GM23338 (cell line): ENCODE measurements around the gene CAPN1. TPM values are rescaled to one million over a fixed set of nuclear protein-coding genes. Genes with fewer than 3 reads are reported as not detected.

Source experiments
- ATAC-seq: fragments of 200-7000 bp; cut with Tn5 transposase; 3 replicates; pipeline ENCODE4 v1.9.1; 2020
- DNase-seq: peaks from one replicate; pipeline ENCODE4 v3.0.0-alpha.2; 2015; ENCODE audit warnings: low spot score
- H2AFZ ChIP-seq: fragments of 200-600 bp; sonication (generic); 2 replicates; pipeline ENCODE4 v1.8.0; 2016; ENCODE audit warnings: antibody characterized with exemption, mild to moderate bottlenecking, moderate library complexity
- H3F3A ChIP-seq: fragments of 200-600 bp; sonication (generic); replicated peaks from 2 replicates; pipeline ENCODE4 v1.8.0; 2017; ENCODE audit warnings: antibody characterized with exemption, mixed run types, low read depth
- H3K27ac ChIP-seq: fragments of 200-600 bp; sonication (generic); 2 replicates; pipeline ENCODE4 v1.6.1; 2016; ENCODE audit warnings: low read depth
- H3K27me3 ChIP-seq: fragments of 200-600 bp; sonication (generic); 2 replicates; pipeline ENCODE4 v1.8.0; 2016; ENCODE audit warnings: mild to moderate bottlenecking, mixed run types, moderate library complexity; ENCODE audit not compliant: insufficient read depth
- H3K36me3 ChIP-seq: fragments of 200-600 bp; sonication (generic); 2 replicates; pipeline ENCODE4 v1.8.0; 2016; ENCODE audit warnings: mild to moderate bottlenecking; ENCODE audit not compliant: insufficient read depth
- H3K4me1 ChIP-seq: fragments of 200-600 bp; sonication (generic); 2 replicates; pipeline ENCODE4 v1.8.0; 2016; ENCODE audit warnings: mild to moderate bottlenecking, moderate library complexity; ENCODE audit not compliant: insufficient read depth
- H3K4me2 ChIP-seq: fragments of 200-600 bp; sonication (generic); 2 replicates; pipeline ENCODE4 v1.7.1; 2017; ENCODE audit warnings: mixed run types
- H3K4me3 ChIP-seq: fragments of 200-600 bp; sonication (generic); 2 replicates; pipeline ENCODE4 v1.6.1; 2016; ENCODE audit warnings: mixed run types
- H3K79me2 ChIP-seq: fragments of 200-600 bp; sonication (generic); replicated peaks from 2 replicates; pipeline ENCODE4 v1.8.0; 2017; ENCODE audit warnings: mild to moderate bottlenecking; ENCODE audit not compliant: insufficient read depth
- H3K9me2 ChIP-seq: fragments of 200-600 bp; sonication (generic); 2 replicates; pipeline ENCODE4 v1.8.0; 2017; ENCODE audit not compliant: insufficient read depth
- H4K20me1 ChIP-seq: fragments of 200-600 bp; sonication (generic); replicated peaks from 2 replicates; pipeline ENCODE4 v1.8.0; 2017; ENCODE audit warnings: mild to moderate bottlenecking; ENCODE audit not compliant: insufficient read depth
- H3K27ac Mint-ChIP-seq: 2 replicates; pipeline ENCODE4 v1.8.0; 2020; ENCODE audit warnings: inconsistent platforms, mild to moderate bottlenecking, moderate library complexity, mixed read lengths
- H3K27me3 Mint-ChIP-seq: 3 replicates; pipeline ENCODE4 v1.8.0; 2022; ENCODE audit warnings: low read depth, mild to moderate bottlenecking, moderate library complexity, mixed read lengths, inconsistent platforms; ENCODE audit not compliant: insufficient read depth, poor library complexity
- H3K36me3 Mint-ChIP-seq: 3 replicates; pipeline ENCODE4 v1.8.0; 2021; ENCODE audit warnings: low read depth, mild to moderate bottlenecking, inconsistent platforms, moderate library complexity, mixed read lengths
- H3K4me1 Mint-ChIP-seq: 3 replicates; pipeline ENCODE4 v1.8.0; 2020; ENCODE audit warnings: mild to moderate bottlenecking, inconsistent platforms, mixed read lengths
- H3K4me3 Mint-ChIP-seq: 3 replicates; pipeline ENCODE4 v1.8.0; 2021; ENCODE audit warnings: moderate library complexity, mild to moderate bottlenecking, inconsistent platforms, mixed read lengths
- H3K9me3 Mint-ChIP-seq: 3 replicates; pipeline ENCODE4 v1.8.0; 2020; ENCODE audit warnings: moderate library complexity, mild to moderate bottlenecking, inconsistent platforms, mixed read lengths
- CREB1 ChIP-seq: fragments of 250-450 bp; sonication (Bioruptor Pico); IDR thresholded peaks from 2 replicates; pipeline ENCODE4 v1.5.0; 2020; ENCODE audit warnings: low read depth, mild to moderate bottlenecking, moderate library complexity
- JUNB ChIP-seq: IDR thresholded peaks from one replicate; pipeline ENCODE4 v1.6.1; 2016; ENCODE audit warnings: antibody characterized with exemption; ENCODE audit not compliant: unreplicated experiment
- STAT1 ChIP-seq: IDR thresholded peaks from one replicate; pipeline ENCODE4 v1.6.1; 2016; ENCODE audit warnings: antibody characterized with exemption; ENCODE audit not compliant: unreplicated experiment
- polyA plus RNA-seq: library from polyadenylated mRNA; unstranded; fragments of >200 nt; fragmentation: Nextera tagmentation; extraction: Ambion mirVana; gene quantifications from 2 replicates; pipeline ENCODE4 v1.2.1, GENCODE V29; 2016
- total RNA-seq: library from RNA; depleted of rRNA; stranded (reverse); fragments of >200 nt; shearing (Covaris generic); gene quantifications from 2 replicates; pipeline ENCODE4 v1.2.3, GENCODE V29; 2014
- TF ChIP-seq, protein P1 (sequence below): fragments of 250-450 bp; sonication (Bioruptor Pico); IDR thresholded peaks from 2 replicates; pipeline ENCODE4 v1.5.0; 2020; ENCODE audit warnings: mild to moderate bottlenecking, moderate library complexity
- TF ChIP-seq, protein P2 (sequence below), 2 experiments: fragments of 200-600 bp in 1 of 2; sonication (generic) in 1 of 2; conservative IDR thresholded peaks; 2 replicates each; pipeline versions ENCODE4 v1.5.1 to v1.6.1; 2016 to 2017; ENCODE audit warnings: antibody characterized with exemption in 2 of 2, low read depth in 2 of 2, mild to moderate bottlenecking in 2 of 2, moderate library complexity in 1 of 2

CAPN1 gene
- total and polyA plus RNA-seq, 2 experiments from 2014 or later: 67.3 to 277 TPM

DNA sequence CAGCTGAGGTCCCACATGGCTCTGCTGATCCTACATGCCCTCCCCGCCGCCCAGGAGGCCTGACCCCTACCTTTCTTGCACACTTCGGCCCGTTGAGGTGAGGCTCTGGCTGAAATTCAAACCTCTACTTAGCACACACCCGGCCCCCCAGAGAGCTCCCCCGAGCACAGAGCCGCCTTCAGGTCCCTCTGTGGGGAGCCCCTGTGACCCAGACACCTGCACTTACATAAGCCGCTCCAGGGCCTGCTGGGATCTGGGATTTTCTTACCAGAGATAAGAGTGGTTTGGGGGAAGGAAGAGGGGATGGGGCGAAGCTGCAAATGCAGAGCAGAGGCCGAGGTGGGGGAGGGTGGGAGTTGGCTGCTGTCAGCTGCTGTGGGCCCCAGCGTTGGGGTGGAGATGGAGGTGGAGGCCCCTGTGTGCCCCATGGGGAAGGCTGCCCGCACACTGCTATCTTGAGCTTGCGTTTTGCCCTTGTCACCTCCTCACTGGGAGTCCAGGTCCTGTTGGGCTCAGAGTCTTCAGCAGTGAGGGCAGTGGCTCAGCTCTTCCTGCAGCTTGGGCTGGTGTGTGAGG is 30.6 kb downstream of the CAPN1 start (continued):
- TF ChIP-seq, protein P1, sequence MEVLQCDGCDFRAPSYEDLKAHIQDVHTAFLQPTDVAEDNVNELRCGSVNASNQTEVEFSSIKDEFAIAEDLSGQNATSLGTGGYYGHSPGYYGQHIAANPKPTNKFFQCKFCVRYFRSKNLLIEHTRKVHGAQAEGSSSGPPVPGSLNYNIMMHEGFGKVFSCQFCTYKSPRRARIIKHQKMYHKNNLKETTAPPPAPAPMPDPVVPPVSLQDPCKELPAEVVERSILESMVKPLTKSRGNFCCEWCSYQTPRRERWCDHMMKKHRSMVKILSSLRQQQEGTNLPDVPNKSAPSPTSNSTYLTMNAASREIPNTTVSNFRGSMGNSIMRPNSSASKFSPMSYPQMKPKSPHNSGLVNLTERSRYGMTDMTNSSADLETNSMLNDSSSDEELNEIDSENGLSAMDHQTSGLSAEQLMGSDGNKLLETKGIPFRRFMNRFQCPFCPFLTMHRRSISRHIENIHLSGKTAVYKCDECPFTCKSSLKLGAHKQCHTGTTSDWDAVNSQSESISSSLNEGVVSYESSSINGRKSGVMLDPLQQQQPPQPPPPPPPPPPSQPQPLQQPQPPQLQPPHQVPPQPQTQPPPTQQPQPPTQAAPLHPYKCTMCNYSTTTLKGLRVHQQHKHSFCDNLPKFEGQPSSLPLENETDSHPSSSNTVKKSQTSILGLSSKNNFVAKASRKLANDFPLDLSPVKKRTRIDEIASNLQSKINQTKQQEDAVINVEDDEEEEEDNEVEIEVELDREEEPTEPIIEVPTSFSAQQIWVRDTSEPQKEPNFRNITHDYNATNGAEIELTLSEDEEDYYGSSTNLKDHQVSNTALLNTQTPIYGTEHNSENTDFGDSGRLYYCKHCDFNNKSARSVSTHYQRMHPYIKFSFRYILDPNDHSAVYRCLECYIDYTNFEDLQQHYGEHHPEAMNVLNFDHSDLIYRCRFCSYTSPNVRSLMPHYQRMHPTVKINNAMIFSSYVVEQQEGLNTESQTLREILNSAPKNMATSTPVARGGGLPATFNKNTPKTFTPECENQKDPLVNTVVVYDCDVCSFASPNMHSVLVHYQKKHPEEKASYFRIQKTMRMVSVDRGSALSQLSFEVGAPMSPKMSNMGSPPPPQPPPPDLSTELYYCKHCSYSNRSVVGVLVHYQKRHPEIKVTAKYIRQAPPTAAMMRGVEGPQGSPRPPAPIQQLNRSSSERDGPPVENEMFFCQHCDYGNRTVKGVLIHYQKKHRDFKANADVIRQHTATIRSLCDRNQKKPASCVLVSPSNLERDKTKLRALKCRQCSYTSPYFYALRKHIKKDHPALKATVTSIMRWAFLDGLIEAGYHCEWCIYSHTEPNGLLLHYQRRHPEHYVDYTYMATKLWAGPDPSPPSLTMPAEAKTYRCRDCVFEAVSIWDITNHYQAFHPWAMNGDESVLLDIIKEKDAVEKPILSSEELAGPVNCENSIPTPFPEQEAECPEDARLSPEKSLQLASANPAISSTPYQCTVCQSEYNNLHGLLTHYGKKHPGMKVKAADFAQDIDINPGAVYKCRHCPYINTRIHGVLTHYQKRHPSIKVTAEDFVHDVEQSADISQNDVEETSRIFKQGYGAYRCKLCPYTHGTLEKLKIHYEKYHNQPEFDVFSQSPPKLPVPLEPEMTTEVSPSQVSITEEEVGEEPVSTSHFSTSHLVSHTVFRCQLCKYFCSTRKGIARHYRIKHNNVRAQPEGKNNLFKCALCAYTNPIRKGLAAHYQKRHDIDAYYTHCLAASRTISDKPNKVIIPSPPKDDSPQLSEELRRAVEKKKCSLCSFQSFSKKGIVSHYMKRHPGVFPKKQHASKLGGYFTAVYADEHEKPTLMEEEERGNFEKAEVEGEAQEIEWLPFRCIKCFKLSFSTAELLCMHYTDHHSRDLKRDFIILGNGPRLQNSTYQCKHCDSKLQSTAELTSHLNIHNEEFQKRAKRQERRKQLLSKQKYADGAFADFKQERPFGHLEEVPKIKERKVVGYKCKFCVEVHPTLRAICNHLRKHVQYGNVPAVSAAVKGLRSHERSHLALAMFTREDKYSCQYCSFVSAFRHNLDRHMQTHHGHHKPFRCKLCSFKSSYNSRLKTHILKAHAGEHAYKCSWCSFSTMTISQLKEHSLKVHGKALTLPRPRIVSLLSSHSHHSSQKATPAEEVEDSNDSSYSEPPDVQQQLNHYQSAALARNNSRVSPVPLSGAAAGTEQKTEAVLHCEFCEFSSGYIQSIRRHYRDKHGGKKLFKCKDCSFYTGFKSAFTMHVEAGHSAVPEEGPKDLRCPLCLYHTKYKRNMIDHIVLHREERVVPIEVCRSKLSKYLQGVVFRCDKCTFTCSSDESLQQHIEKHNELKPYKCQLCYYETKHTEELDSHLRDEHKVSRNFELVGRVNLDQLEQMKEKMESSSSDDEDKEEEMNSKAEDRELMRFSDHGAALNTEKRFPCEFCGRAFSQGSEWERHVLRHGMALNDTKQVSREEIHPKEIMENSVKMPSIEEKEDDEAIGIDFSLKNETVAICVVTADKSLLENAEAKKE: no peak

- Histone ChIP-seq H3K9me2 (no peaks in the 10 kb centered on the region), H3K27me3 (no peaks in the 10 kb centered on the region), H3K4me2 (peak overlapping the region; percentile 70), H4K20me1 (0 out of 2 replicates have a peak, but pooled peaks cover 4% of the 10 kb centered on the region), H3K79me2 (no peaks in the 10 kb centered on the region), H3K4me3 (peak overlapping the region; percentile 41), H3K27ac (peak overlapping the region; percentile 91), H3K4me1 (peaks cover 37% of the 10 kb centered on the region), H3K36me3 (no peaks in the 10 kb centered on the region), H3F3A (peaks cover 22% of the 10 kb centered on the region), H2AFZ (no peak overlapping the region)
- H3K36me3 Mint-ChIP-seq: peaks cover 25% of the 10 kb centered on the region
- H3K27me3 Mint-ChIP-seq: peaks cover 19% of the 10 kb centered on the region
- peak; percentile 95 for DNase-seq
- H3K9me3 Mint-ChIP-seq: no peaks in the 10 kb centered on the region
- peak overlapping the region; percentile 68 for H3K4me3 Mint-ChIP-seq
- peak overlapping the region; percentile 98 for H3K27ac Mint-ChIP-seq
- ATAC-seq: peak; percentile 81
- peaks cover 52% of the 10 kb centered on the region for H3K4me1 Mint-ChIP-seq
- TF ChIP-seq, protein P1: no peak
- TF ChIP-seq STAT1: no peak
- TF ChIP-seq, protein P2, sequence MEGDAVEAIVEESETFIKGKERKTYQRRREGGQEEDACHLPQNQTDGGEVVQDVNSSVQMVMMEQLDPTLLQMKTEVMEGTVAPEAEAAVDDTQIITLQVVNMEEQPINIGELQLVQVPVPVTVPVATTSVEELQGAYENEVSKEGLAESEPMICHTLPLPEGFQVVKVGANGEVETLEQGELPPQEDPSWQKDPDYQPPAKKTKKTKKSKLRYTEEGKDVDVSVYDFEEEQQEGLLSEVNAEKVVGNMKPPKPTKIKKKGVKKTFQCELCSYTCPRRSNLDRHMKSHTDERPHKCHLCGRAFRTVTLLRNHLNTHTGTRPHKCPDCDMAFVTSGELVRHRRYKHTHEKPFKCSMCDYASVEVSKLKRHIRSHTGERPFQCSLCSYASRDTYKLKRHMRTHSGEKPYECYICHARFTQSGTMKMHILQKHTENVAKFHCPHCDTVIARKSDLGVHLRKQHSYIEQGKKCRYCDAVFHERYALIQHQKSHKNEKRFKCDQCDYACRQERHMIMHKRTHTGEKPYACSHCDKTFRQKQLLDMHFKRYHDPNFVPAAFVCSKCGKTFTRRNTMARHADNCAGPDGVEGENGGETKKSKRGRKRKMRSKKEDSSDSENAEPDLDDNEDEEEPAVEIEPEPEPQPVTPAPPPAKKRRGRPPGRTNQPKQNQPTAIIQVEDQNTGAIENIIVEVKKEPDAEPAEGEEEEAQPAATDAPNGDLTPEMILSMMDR (conservative IDR thresholded peaks at IDR 0.05; ENCODE audit: low read depth in 2 of 2): no peak
- no peak for TF ChIP-seq CREB1 (CRISPR knock-in tag)
- no peak for TF ChIP-seq JUNB
These were observed 31.8 kb downstream of the CAPN1 start for GRCh38 chr11:65213322-65214211.
